Naive B cell (primary cell): ENCODE results near the gene NEU3. TPM values are rescaled to one million over a fixed set of nuclear protein-coding genes. Genes with fewer than 3 reads are reported as not detected.
A peak's percentile ranks its signal among the peaks of the same experiment; 100 is the strongest.
"Not testable (repeated sequence)": the region's sequence is repeated elsewhere in the genome, so short reads cannot be mapped to it uniquely, and the experiment has no call there.

Experiments used
- ATAC-seq, 2 donors: fragments of 150-1000 bp; cut with Tn5 transposase; 2 replicates each; pipeline ENCODE4 v1.10.0; 2021; ENCODE audit warnings: low read depth in 2 of 2, mild to moderate bottlenecking in 2 of 2, moderate library complexity in 2 of 2
- DNase-seq: peaks from one replicate; pipeline ENCODE4 v3.0.0; 2022
- H3K27ac Mint-ChIP-seq, 6 donors: one replicate each; pipeline ENCODE4 v1.8.0; 2020 to 2022; ENCODE audit warnings: mild to moderate bottlenecking in 6 of 6, mixed read lengths in 6 of 6, moderate library complexity in 5 of 6, inconsistent platforms in 2 of 6
- H3K27me3 Mint-ChIP-seq, 3 donors: one replicate each; pipeline ENCODE4 v1.8.0; 2021 to 2022; ENCODE audit warnings: mixed read lengths in 3 of 3, mild to moderate bottlenecking in 1 of 3
- H3K36me3 Mint-ChIP-seq, 2 donors: one replicate each; pipeline ENCODE4 v1.8.0; 2020 to 2022; ENCODE audit warnings: mixed read lengths in 2 of 2, inconsistent platforms in 1 of 2, mild to moderate bottlenecking in 1 of 2
- H3K4me1 Mint-ChIP-seq, 3 donors: one replicate each; pipeline ENCODE4 v1.8.0; 2020 to 2022; ENCODE audit warnings: mixed read lengths in 3 of 3, inconsistent platforms in 1 of 3, mild to moderate bottlenecking in 1 of 3, moderate library complexity in 1 of 3
- H3K4me3 Mint-ChIP-seq, 8 donors: one replicate each; pipeline ENCODE4 v1.8.0; 2020 to 2022; ENCODE audit warnings: mild to moderate bottlenecking in 8 of 8, mixed read lengths in 8 of 8, moderate library complexity in 8 of 8, inconsistent platforms in 2 of 8
- H3K9me3 Mint-ChIP-seq, 7 donors: one replicate each; pipeline ENCODE4 v1.8.0; 2020 to 2022; ENCODE audit warnings: mixed read lengths in 7 of 7, mild to moderate bottlenecking in 5 of 7, inconsistent platforms in 2 of 7, moderate library complexity in 1 of 7
- polyA plus RNA-seq, 6 donors: library from polyadenylated mRNA; unstranded; fragments of 300-500 nt; fragmentation: Illumina TruSeq; gene quantifications; one replicate each; pipeline ENCODE4 v1.2.3, GENCODE V29; 2021; ENCODE audit warnings: low read depth in 6 of 6

The NEU3 gene
- polyA plus RNA-seq, 6 donors from 2014 or later = 1.6 to 4.3 (median 3.0) TPM

GRCh38 chr11:75035911-75036565 lies 47.3 kb downstream of the NEU3 start:
- peak; percentile 26 for DNase-seq
- peak in 1 of 2 donors; percentile 59 for ATAC-seq
- Mint-ChIP-seq H3K27me3 (peaks cover 0 to 6% (median 4%) of the 10 kb centered on the region in 3 donors), H3K9me3 (peaks cover 0 to 9% (median 5%) of the 10 kb centered on the region in 7 donors), H3K36me3 (peaks cover 0 to 6% of the 10 kb centered on the region in 2 donors), H3K27ac (peak overlapping the region in 5 of 6 donors; percentile 42 to 96 (median 83)), H3K4me3 (peak overlapping the region in 5 of 8 donors; percentile 10 to 54 (median 36)), H3K4me1 (peaks cover 7 to 15% (median 10%) of the 10 kb centered on the region in 3 donors)

DNA sequence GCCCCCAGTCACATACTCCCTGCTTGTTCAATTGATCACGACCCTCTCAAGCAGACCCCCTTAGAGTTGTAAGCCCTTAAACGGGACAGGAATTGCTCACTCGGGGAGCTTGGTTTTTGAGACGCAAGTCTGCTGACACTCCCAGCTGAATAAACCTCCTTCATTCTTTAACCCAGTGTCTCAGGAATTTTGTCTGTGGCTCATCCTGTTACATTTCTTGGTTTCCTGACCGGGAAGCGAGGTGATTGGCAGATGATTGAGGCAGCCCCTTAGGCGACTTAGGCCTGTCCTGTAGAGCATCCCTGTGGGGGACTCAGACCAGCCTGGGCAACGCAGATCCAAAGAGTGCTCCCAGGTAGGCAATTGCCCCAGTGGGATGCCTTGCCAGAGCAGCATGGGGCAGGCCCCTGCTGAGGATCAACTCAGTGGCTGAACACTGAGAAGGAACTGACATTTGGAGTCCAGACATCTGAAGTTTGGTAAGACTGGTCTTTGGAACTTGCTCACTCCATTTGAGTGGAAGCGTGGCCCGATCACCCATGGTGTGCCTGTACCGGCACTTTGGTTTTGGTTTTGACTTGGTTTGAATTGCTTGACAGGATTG lies 51.5 kb downstream of the NEU3 start:
- peaks cover 7 to 20% (median 17%) of the 10 kb centered on the region in 3 donors for H3K4me1 Mint-ChIP-seq
- peaks cover 0 to 12% of the 10 kb centered on the region in 2 donors for H3K36me3 Mint-ChIP-seq
- DNase-seq = no peak
- H3K4me3 Mint-ChIP-seq = no peak overlapping the region
- no peak overlapping the region for H3K27ac Mint-ChIP-seq
- peaks cover 0 to 11% (median 10%) of the 10 kb centered on the region in 3 donors for H3K27me3 Mint-ChIP-seq
- no peak for ATAC-seq
- peaks cover 4 to 15% (median 9%) of the 10 kb centered on the region in 7 donors for H3K9me3 Mint-ChIP-seq

DNA sequence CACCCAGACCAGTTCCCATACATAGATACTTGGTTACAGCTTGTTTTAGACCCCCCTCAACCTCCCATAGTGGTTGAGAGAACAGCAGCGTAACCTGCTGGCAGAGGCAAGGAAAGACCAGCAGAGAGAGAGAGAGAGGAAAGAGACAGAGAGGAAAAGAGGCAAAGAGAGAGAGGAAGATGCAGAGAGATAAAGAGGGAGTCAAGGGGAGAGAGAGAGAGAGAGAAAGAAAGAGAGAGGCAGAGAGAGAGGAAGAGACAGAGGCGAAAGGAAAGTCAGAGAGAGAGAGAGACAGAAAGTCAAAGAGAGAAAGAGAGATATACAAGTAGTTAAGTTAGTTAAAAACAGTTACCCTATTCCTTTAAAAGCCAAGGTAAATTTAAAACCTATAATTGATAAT lies 52.5 kb downstream of the NEU3 start:
- peaks cover 0 to 12% of the 10 kb centered on the region in 2 donors for H3K36me3 Mint-ChIP-seq
- H3K9me3 Mint-ChIP-seq = peaks cover 4 to 15% (median 9%) of the 10 kb centered on the region in 7 donors
- H3K4me3 Mint-ChIP-seq = no peak overlapping the region
- ATAC-seq = no peak
- H3K4me1 Mint-ChIP-seq = peaks cover 0 to 10% (median 8%) of the 10 kb centered on the region in 3 donors
- peaks cover 0 to 11% (median 10%) of the 10 kb centered on the region in 3 donors for H3K27me3 Mint-ChIP-seq
- DNase-seq = no peak
- H3K27ac Mint-ChIP-seq = no peak overlapping the region

DNA sequence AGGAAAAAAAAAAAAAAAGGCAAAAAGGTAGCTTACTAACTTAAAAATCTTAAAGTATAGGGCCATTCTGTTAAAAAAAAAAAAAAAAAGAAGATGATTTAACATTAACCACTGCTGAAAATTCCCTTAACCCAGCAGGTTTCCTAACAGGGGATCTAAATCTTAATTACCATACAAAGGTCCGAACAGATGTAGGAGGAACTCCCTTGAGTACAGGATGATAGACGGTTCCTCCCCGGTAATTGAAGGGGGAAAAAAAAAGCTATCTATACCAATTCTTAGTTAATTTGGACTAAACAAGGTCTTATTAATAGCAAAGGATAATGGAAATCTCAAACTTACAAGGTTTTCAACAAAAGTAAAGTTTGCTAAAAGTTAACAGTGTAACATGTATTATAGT lies 53.1 kb downstream of the NEU3 start:
- not testable (repeated sequence) for ATAC-seq, DNase-seq, H3K4me1 Mint-ChIP-seq, H3K4me3 Mint-ChIP-seq, H3K27ac Mint-ChIP-seq
- Mint-ChIP-seq H3K9me3 (peaks cover 4 to 15% (median 9%) of the 10 kb centered on the region in 7 donors), H3K27me3 (peaks cover 0 to 11% (median 10%) of the 10 kb centered on the region in 3 donors), H3K36me3 (peaks cover 0 to 12% of the 10 kb centered on the region in 2 donors)

- not testable (repeated sequence) for DNase-seq
These were observed 55.8 kb downstream of the NEU3 start for GRCh38 chr11:75044381-75045170.

GRCh38 chr11:75046668-75047067 lies 57.9 kb downstream of the NEU3 start:
- peak overlapping the region in 1 of 6 donors; percentile 34 for H3K27ac Mint-ChIP-seq
- ATAC-seq, H3K4me3 Mint-ChIP-seq, DNase-seq, H3K27me3 Mint-ChIP-seq, H3K9me3 Mint-ChIP-seq, H3K36me3 Mint-ChIP-seq: not testable (repeated sequence)
- peaks cover 27 to 40% (median 37%) of the 10 kb centered on the region in 3 donors for H3K4me1 Mint-ChIP-seq

More at GRCh38 chr11:75044381-75045170, 55.8 kb downstream of the NEU3 start:
- Mint-ChIP-seq H3K27me3 (peaks cover 0 to 11% (median 10%) of the 10 kb centered on the region in 3 donors), H3K36me3 (peaks cover 0 to 12% of the 10 kb centered on the region in 2 donors), H3K9me3 (peaks cover 4 to 17% (median 9%) of the 10 kb centered on the region in 7 donors), H3K4me1 (peaks cover 11 to 20% (median 18%) of the 10 kb centered on the region in 3 donors)
- not testable (repeated sequence) for H3K27ac Mint-ChIP-seq, H3K4me3 Mint-ChIP-seq, ATAC-seq

- Mint-ChIP-seq H3K9me3 (peaks cover 0 to 4% (median under 1%) of the 10 kb centered on the region in 7 donors), H3K27ac (peak overlapping the region in 1 of 6 donors; percentile 33), H3K36me3 (peaks cover 0 to 3% of the 10 kb centered on the region in 2 donors), H3K4me1 (peaks cover 27 to 40% (median 37%) of the 10 kb centered on the region in 3 donors), H3K27me3 (no peaks in the 10 kb centered on the region), H3K4me3 (no peak overlapping the region)
- DNase-seq = no peak
- no peak for ATAC-seq
These were observed 58.5 kb downstream of the NEU3 start for GRCh38 chr11:75047191-75047590.

DNA sequence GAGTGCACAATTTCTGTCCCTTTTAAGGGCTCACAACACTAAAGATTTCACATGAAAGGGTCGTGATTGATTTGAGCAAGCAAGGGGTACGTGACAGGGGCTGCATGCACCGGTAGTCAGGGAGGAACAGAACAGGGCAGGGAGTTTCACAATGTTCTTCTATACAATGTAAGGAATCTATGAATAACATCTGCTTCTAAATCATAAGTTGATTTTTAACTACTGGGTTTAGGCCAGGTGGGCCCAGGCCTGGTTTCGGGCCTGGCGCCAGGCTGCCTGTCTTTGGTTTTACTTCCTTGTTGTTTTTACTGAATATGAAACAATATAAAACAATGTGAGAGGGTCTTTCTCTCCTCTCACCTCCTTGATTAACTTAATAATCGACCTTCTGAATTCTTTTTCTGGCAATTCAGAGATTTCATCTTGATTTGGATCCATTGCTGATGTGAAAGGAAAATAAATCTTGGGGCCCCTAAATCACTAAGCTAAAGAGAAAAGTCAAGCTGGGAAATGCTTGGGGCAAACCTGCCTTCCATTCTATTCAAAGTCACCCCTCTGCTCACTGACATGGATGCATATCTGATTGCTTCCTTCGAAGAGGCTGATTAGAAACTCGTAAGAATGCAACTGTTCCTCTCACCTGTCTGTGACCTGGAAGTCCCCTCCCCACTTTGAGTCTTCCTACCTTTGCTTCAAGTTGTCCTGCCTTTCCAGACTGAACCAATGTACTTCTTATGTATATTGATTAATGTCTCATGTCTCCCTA lies 61.0 kb downstream of the NEU3 start:
- ATAC-seq = peak in 1 of 2 donors; percentile 32
- H3K36me3 Mint-ChIP-seq = peaks cover 9 to 22% of the 10 kb centered on the region in 2 donors
- peak overlapping the region; percentile 92 to 95 (median 92) for H3K27ac Mint-ChIP-seq
- peaks cover 27 to 34% (median 30%) of the 10 kb centered on the region in 3 donors for H3K4me1 Mint-ChIP-seq
- DNase-seq, H3K27me3 Mint-ChIP-seq: not testable (repeated sequence)
- peaks cover 7 to 21% (median 13%) of the 10 kb centered on the region in 7 donors for H3K9me3 Mint-ChIP-seq
- peak overlapping the region in 6 of 8 donors; percentile 2 to 72 (median 31) for H3K4me3 Mint-ChIP-seq

DNA sequence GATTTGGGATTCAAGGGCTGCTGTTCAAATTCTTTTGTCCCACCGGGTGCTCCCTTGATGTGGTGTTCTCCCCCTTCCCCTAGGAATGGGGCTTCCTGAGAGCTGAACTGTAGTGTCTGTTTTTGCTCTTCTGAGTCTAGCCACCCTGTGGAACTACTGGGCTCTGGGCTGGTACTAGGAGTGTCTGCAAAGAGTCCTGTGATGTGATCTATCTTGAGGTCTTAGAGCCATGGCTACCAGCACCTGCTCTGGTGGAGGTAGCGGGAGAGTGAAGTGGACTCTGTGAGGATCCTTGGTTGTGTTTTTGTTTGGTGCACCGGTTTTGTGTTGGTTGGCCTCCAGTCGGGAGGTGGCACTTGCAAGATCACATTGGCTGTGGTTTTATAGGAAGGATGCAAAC lies 61.8 kb downstream of the NEU3 start:
- H3K9me3 Mint-ChIP-seq = peaks cover 7 to 21% (median 13%) of the 10 kb centered on the region in 7 donors
- H3K4me1 Mint-ChIP-seq = peaks cover 27 to 34% (median 30%) of the 10 kb centered on the region in 3 donors
- no peaks in the 10 kb centered on the region for H3K27me3 Mint-ChIP-seq
- H3K27ac Mint-ChIP-seq = peak overlapping the region in 5 of 6 donors; percentile 79 to 93 (median 87)
- H3K36me3 Mint-ChIP-seq = peaks cover 9 to 22% of the 10 kb centered on the region in 2 donors
- no peak for DNase-seq
- no peak for ATAC-seq
- H3K4me3 Mint-ChIP-seq = peak overlapping the region in 2 of 8 donors; percentile 33 to 45

DNA sequence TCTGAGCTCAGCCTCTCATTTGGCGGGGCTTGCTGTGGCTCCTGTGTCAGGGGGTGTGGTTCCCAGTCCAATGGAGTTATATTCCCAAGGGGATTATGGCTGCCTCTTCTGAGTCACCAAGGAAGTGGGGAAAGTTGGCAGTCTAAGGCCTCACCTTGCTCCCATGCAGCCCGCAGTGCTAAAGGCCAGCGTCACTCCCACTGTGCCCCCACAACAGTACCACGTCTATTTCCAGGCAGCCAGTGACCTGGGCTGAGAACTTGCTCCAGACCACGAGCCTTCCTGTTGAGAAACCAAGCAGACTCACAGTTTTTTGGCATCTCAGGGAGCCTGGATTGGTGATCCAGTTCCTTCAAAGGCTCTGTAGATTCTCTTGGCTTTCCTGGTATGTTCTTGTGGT lies 62.3 kb downstream of the NEU3 start:
- Mint-ChIP-seq H3K9me3 (peaks cover 7 to 21% (median 13%) of the 10 kb centered on the region in 7 donors), H3K27ac (peak overlapping the region in 4 of 6 donors; percentile 34 to 93 (median 86)), H3K4me3 (no peak overlapping the region), H3K36me3 (peaks cover 9 to 22% of the 10 kb centered on the region in 2 donors), H3K4me1 (peaks cover 27 to 34% (median 30%) of the 10 kb centered on the region in 3 donors), H3K27me3 (no peaks in the 10 kb centered on the region)
- DNase-seq (no peak), ATAC-seq (no peak)

GRCh38 chr11:75052457-75052856 lies 63.7 kb downstream of the NEU3 start:
- H3K9me3 Mint-ChIP-seq = peaks cover 7 to 21% (median 13%) of the 10 kb centered on the region in 7 donors
- peaks cover 27 to 34% (median 30%) of the 10 kb centered on the region in 3 donors for H3K4me1 Mint-ChIP-seq
- H3K27ac Mint-ChIP-seq = peak overlapping the region in 1 of 6 donors; percentile 93
- ATAC-seq (no peak), DNase-seq (no peak)
- peaks cover 9 to 22% of the 10 kb centered on the region in 2 donors for H3K36me3 Mint-ChIP-seq
- no peak overlapping the region for H3K4me3 Mint-ChIP-seq
- peaks cover 0 to 8% (median 0%) of the 10 kb centered on the region in 3 donors for H3K27me3 Mint-ChIP-seq

GRCh38 chr11:75055511-75055910 lies 66.8 kb downstream of the NEU3 start:
- Mint-ChIP-seq H3K36me3 (peaks cover 9 to 22% of the 10 kb centered on the region in 2 donors), H3K4me1 (peaks cover 6 to 11% (median 10%) of the 10 kb centered on the region in 3 donors), H3K9me3 (peaks cover 7 to 26% (median 16%) of the 10 kb centered on the region in 7 donors), H3K4me3 (no peak overlapping the region), H3K27ac (no peak overlapping the region), H3K27me3 (peaks cover 9 to 23% (median 13%) of the 10 kb centered on the region in 3 donors)
- no peak for ATAC-seq
- DNase-seq = no peak
